ENCODE data around the gene AIG1. TPM values are rescaled to one million over a fixed set of nuclear protein-coding genes. Genes with fewer than 3 reads are reported as not detected.

Gene AIG1
- total and polyA plus RNA-seq, 2 of the 4 experiments (the other 2 are of a cell fraction) = 21.3 to 27.1 TPM

DNA sequence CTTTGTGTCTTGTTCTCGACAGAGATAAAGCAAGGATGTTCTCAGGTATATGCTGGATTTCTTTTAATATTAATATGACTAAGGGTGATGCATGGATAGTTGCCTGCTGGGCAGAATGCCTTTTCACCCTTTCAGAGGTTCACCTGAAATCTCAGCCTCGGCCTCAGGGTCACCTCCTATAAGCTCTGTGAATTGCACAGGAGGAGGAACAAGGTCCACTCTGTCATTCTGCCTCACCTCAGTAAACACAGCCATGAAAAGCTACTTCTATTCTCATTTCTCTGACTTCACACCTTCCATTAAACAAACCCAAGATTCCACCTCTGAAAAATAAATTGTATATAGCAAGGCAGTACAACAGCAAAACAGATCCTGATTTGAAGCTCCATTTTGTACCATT, 38.1 kb upstream of the AIG1 start:
- no peak overlapping the region for H3K4me3 ChIP-seq (ENCODE audit: insufficient read depth, low read depth, low read length)
- in situ Hi-C loops (cut with MboI; ENCODE audit: low sequenced_read_pairs) = loop anchor here (5.0 kb wide), 1 partner anchor 330 kb away; no protein-coding TSS in a partner anchor
- no peak for ATAC-seq (ENCODE audit: low read depth)

More for the DNA sequence above, 38.1 kb upstream of the AIG1 start:
- Histone ChIP-seq H2AK5ac (ENCODE audit: low read depth, low read length) (no peak overlapping the region), H3K4ac (ENCODE audit: low read depth, low read length) (no peak overlapping the region), H3K9me3 (ENCODE audit: control insufficient read depth, insufficient read depth, low read length) (no peaks in the 10 kb centered on the region), H4K8ac (ENCODE audit: low read depth in 2 of 2, low read length in 2 of 2) (no peak overlapping the region), H4K20me1 (ENCODE audit: insufficient read depth, low read length) (no peaks in the 10 kb centered on the region), H3K18ac (ENCODE audit: low read depth, low read length) (no peak overlapping the region), H3K4me2 (ENCODE audit: low read depth, low read length) (no peak overlapping the region), H3K9me1 (ENCODE audit: insufficient read depth, low read length) (no peaks in the 10 kb centered on the region), H2AK9ac (replicated peaks; ENCODE audit: low read depth, low read length, poor library complexity) (no peak overlapping the region), H2BK120ac (ENCODE audit: low read depth, low read length) (no peak overlapping the region), H2BK15ac (ENCODE audit: low read depth, low read length) (no peak overlapping the region), H3K9ac (ENCODE audit: low read depth, low read length) (no peak overlapping the region), H3K14ac (replicated peaks; ENCODE audit: low read depth, low read length) (no peak overlapping the region), H3K79me1 (ENCODE audit: low read depth in 1 of 2, low read length in 2 of 2) (no peaks in the 10 kb centered on the region), H4K91ac (ENCODE audit: insufficient read depth, low read depth, low read length) (no peak overlapping the region), H3K36me3 (ENCODE audit: control insufficient read depth, insufficient read depth, low read length) (no peaks in the 10 kb centered on the region), H2BK5ac (ENCODE audit: low read depth, low read length, poor library complexity, severe bottlenecking) (no peak overlapping the region), H3K23ac (ENCODE audit: low read depth, low read length) (no peak overlapping the region), H3K56ac (ENCODE audit: extremely low read depth, insufficient read depth, low read length) (no peak overlapping the region), H3K27ac (ENCODE audit: insufficient read depth, low read length) (no peak overlapping the region), H2BK20ac (ENCODE audit: low read depth, low read length) (no peak overlapping the region), H3K27me3 (ENCODE audit: control insufficient read depth, insufficient read depth, low read length) (no peaks in the 10 kb centered on the region), H2AFZ (replicated peaks; ENCODE audit: low read length, poor library complexity) (no peak overlapping the region), H4K5ac (ENCODE audit: low read depth, low read length) (no peak overlapping the region), H3K4me1 (ENCODE audit: control insufficient read depth, insufficient read depth, low read length) (no peaks in the 10 kb centered on the region)
- TF ChIP-seq FOS (IDR thresholded peaks at IDR 0.05; ENCODE audit: low read depth, low read length) = no peak
- TF ChIP-seq CTCF (conservative IDR thresholded peaks at IDR 0.05; ENCODE audit: low read depth, low read length) = no peak
- no peak for TF ChIP-seq SMC3 (IDR thresholded peaks at IDR 0.05; ENCODE audit: low read depth, low read length)
- TF ChIP-seq RFX5 (IDR thresholded peaks at IDR 0.05; ENCODE audit: low read depth, low read length) = no peak
- no peak for TF ChIP-seq MXI1 (IDR thresholded peaks at IDR 0.05; ENCODE audit: borderline replicate concordance, low read depth, low read length)
- no peak for TF ChIP-seq MAFK (IDR thresholded peaks at IDR 0.05; ENCODE audit: low read depth, low read length)
- TF ChIP-seq NFE2L2 (IDR thresholded peaks at IDR 0.05; ENCODE audit: low read depth, low read length) = no peak
- TF ChIP-seq, protein P1, sequence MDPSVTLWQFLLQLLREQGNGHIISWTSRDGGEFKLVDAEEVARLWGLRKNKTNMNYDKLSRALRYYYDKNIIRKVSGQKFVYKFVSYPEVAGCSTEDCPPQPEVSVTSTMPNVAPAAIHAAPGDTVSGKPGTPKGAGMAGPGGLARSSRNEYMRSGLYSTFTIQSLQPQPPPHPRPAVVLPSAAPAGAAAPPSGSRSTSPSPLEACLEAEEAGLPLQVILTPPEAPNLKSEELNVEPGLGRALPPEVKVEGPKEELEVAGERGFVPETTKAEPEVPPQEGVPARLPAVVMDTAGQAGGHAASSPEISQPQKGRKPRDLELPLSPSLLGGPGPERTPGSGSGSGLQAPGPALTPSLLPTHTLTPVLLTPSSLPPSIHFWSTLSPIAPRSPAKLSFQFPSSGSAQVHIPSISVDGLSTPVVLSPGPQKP (IDR thresholded peaks at IDR 0.05; ENCODE audit: borderline replicate concordance, low read depth, low read length) = no peak
- no peak for TF ChIP-seq RCOR1 (IDR thresholded peaks at IDR 0.05; ENCODE audit: insufficient replicate concordance, low read length)
- no peak for TF ChIP-seq MAZ (IDR thresholded peaks at IDR 0.05; ENCODE audit: borderline replicate concordance, low read depth, low read length)
- TF ChIP-seq, protein P2, sequence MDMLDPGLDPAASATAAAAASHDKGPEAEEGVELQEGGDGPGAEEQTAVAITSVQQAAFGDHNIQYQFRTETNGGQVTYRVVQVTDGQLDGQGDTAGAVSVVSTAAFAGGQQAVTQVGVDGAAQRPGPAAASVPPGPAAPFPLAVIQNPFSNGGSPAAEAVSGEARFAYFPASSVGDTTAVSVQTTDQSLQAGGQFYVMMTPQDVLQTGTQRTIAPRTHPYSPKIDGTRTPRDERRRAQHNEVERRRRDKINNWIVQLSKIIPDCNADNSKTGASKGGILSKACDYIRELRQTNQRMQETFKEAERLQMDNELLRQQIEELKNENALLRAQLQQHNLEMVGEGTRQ (IDR thresholded peaks at IDR 0.05; ENCODE audit: low read depth, low read length) = no peak
- no peak for TF ChIP-seq POLR2A (IDR thresholded peaks at IDR 0.05; ENCODE audit: low read depth, low read length)
- no peak for TF ChIP-seq RAD21 (IDR thresholded peaks at IDR 0.05; ENCODE audit: low read length)
- TF ChIP-seq CEBPB (IDR thresholded peaks at IDR 0.05; ENCODE audit: low read depth, low read length) = no peak
- no peak for TF ChIP-seq BHLHE40 (IDR thresholded peaks at IDR 0.05; ENCODE audit: low read depth, low read length)
- dilution Hi-C loops (cut with HindIII; ENCODE audit: low sequenced_read_pairs, unreplicated experiment) = no loop called here
- WGBS, 2 experiments (ENCODE audit: extremely low coverage in 2 of 2, insufficient read length in 1 of 2) = no CpG with 5 or more reads among the region's 2 CpGs
- intact Hi-C loops (cut with micrococcal nuclease) = no loop called here
- DNase-seq = no peak
- BruUV-seq (replicated peaks) = no TSS peak
- ChIA-PET CTCF (no interaction called here), POLR2A (ENCODE audit: unreplicated experiment) (no interaction called here)
